Measurements from ENCODE around the gene REEP3.

The REEP3 gene

GRCh38 chr10:63672491-63672890 lies 151.3 kb downstream of the REEP3 start:
- Histone ChIP-seq H3K4me1 (ENCODE audit: insufficient read depth, low read length, severe bottlenecking) (no peaks in the 10 kb centered on the region), H3K9me3 (ENCODE audit: low read length) (no peaks in the 10 kb centered on the region), H3K36me3 (ENCODE audit: insufficient read depth, low read length) (no peaks in the 10 kb centered on the region), H2AFZ (ENCODE audit: low read length) (no peak overlapping the region), H3K27ac (ENCODE audit: low read depth, low read length, poor library complexity, severe bottlenecking) (no peak overlapping the region), H3F3A (ENCODE audit: insufficient read depth, low read length) (no peaks in the 10 kb centered on the region), H3K9me2 (ENCODE audit: low read depth, low read length) (no peaks in the 10 kb centered on the region), H3K9ac (ENCODE audit: low read length) (no peak overlapping the region), H3K79me2 (ENCODE audit: insufficient read depth, low read length) (no peaks in the 10 kb centered on the region), H3K4me3 (ENCODE audit: low read depth, low read length, poor library complexity, severe bottlenecking) (no peak overlapping the region), H3K27me3 (ENCODE audit: insufficient read depth, low read length) (no peaks in the 10 kb centered on the region), H4K20me1 (ENCODE audit: insufficient read depth, low read length) (no peaks in the 10 kb centered on the region), H3K4me2 (ENCODE audit: low read length) (no peak overlapping the region)
- TF ChIP-seq CTCF (IDR thresholded peaks at IDR 0.05; ENCODE audit: low read length) = no peak
- no peak for TF ChIP-seq EZH2 (IDR thresholded peaks at IDR 0.05; ENCODE audit: borderline replicate concordance, low read length)

GRCh38 chr10:63673246-63673645 lies 152.0 kb downstream of the REEP3 start:
- Histone ChIP-seq H3K79me2 (ENCODE audit: insufficient read depth, low read length) (no peaks in the 10 kb centered on the region), H3K36me3 (ENCODE audit: insufficient read depth, low read length) (no peaks in the 10 kb centered on the region), H3K9me2 (ENCODE audit: low read depth, low read length) (no peaks in the 10 kb centered on the region), H4K20me1 (ENCODE audit: insufficient read depth, low read length) (no peaks in the 10 kb centered on the region), H3K4me1 (ENCODE audit: insufficient read depth, low read length, severe bottlenecking) (no peaks in the 10 kb centered on the region), H3K27me3 (ENCODE audit: insufficient read depth, low read length) (no peaks in the 10 kb centered on the region), H2AFZ (ENCODE audit: low read length) (no peak overlapping the region), H3K9ac (ENCODE audit: low read length) (no peak overlapping the region), H3F3A (ENCODE audit: insufficient read depth, low read length) (no peaks in the 10 kb centered on the region), H3K4me2 (ENCODE audit: low read length) (no peak overlapping the region), H3K9me3 (ENCODE audit: low read length) (no peaks in the 10 kb centered on the region), H3K27ac (ENCODE audit: low read depth, low read length, poor library complexity, severe bottlenecking) (no peak overlapping the region), H3K4me3 (ENCODE audit: low read depth, low read length, poor library complexity, severe bottlenecking) (no peak overlapping the region)
- TF ChIP-seq EZH2 (IDR thresholded peaks at IDR 0.05; ENCODE audit: borderline replicate concordance, low read length) (no peak), CTCF (IDR thresholded peaks at IDR 0.05; ENCODE audit: low read length) (no peak)

- no peaks in the 10 kb centered on the region for H3F3A ChIP-seq (ENCODE audit: insufficient read depth, low read length)
- no peak overlapping the region for H3K9ac ChIP-seq (ENCODE audit: low read length)
- H3K9me2 ChIP-seq (ENCODE audit: low read depth, low read length) = no peaks in the 10 kb centered on the region
- H3K9me3 ChIP-seq (ENCODE audit: low read length) = no peaks in the 10 kb centered on the region
- H2AFZ ChIP-seq (ENCODE audit: low read length) = no peak overlapping the region
- TF ChIP-seq EZH2 (IDR thresholded peaks at IDR 0.05; ENCODE audit: borderline replicate concordance, low read length) (no peak), CTCF (IDR thresholded peaks at IDR 0.05; ENCODE audit: low read length) (no peak)
- no peaks in the 10 kb centered on the region for H4K20me1 ChIP-seq (ENCODE audit: insufficient read depth, low read length)
- no peaks in the 10 kb centered on the region for H3K79me2 ChIP-seq (ENCODE audit: insufficient read depth, low read length)
- no peaks in the 10 kb centered on the region for H3K36me3 ChIP-seq (ENCODE audit: insufficient read depth, low read length)
- no peak overlapping the region for H3K27ac ChIP-seq (ENCODE audit: low read depth, low read length, poor library complexity, severe bottlenecking)
- no peak overlapping the region for H3K4me2 ChIP-seq (ENCODE audit: low read length)
- H3K27me3 ChIP-seq (ENCODE audit: insufficient read depth, low read length) = no peaks in the 10 kb centered on the region
- no peak overlapping the region for H3K4me3 ChIP-seq (ENCODE audit: low read depth, low read length, poor library complexity, severe bottlenecking)
- no peaks in the 10 kb centered on the region for H3K4me1 ChIP-seq (ENCODE audit: insufficient read depth, low read length, severe bottlenecking)
These were observed 152.6 kb downstream of the REEP3 start for GRCh38 chr10:63673846-63674245.
